NCI-H1105 treated with DMSO at 0.1 percent for 48 hours (cell line): ENCODE results near the gene C1orf198.

Experiments used
- DNase-seq: peaks from one replicate; lab custom pipeline; 2025; lab: John Stamatoyannopoulos, UW

The C1orf198 gene

GRCh38 chr1:230809256-230809990 lies 58.9 kb downstream of the C1orf198 start:
- no peak for DNase-seq

GRCh38 chr1:230808281-230808872 lies 59.9 kb downstream of the C1orf198 start:
- no peak for DNase-seq

DNA sequence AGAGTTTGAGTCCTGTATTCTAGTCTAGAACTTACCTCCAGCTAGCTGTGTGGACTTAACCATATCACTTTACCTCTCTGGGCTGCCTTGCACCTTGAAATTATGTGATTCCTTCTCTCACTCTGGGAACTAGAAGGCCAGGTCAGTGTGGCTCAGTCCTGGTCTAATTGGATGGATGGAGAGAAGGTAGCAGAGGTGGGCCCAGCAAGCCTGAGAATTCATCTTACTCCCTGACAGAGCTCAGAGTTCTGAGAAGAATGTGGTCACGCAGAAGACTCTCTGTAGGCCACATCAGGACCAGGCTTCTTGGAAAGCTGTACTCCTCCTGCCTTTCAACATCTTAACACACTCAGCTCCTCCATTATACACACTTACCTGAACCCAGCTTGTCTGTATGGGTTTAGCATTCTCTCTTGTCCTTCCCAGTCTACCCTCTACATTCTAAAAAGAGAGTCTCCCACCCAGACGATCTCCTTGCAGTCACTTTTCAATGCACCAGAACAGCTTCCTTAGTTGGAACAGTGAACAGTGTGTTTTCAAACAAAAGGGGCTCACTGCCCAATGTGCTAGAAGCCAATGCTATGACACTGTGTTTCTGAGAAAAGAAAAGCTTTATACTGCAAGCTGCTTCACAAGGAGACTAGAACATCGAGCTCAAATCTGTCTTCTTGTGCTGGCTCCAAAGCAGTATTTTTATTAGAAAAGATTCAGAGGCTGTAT lies 60.6 kb downstream of the C1orf198 start:
- DNase-seq, result no peak

DNA sequence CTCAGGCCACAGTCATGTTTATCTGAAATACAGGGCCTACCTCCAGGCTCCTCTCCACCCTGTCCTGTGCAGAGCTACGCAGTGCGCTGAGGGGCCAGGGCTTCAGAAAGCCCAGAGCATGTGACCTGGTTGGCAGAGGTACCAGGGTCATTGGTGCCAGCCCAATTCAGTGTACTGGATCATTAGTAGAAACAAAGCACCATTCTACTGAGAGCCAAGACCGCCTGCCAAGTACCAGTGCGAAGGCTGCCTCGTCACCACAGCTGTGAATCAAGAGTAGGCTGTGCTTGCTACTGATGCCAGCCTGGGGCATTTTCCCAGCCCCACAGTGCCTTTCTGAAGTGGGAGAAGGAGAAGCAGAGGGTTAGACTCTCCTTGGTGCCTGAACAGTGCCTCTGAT lies 61.3 kb downstream of the C1orf198 start:
- DNase-seq, result no peak

GRCh38 chr1:230806552-230806951 lies 61.8 kb downstream of the C1orf198 start:
- no peak for DNase-seq

GRCh38 chr1:230804396-230804795 lies 63.9 kb downstream of the C1orf198 start:
- no peak for DNase-seq

DNA sequence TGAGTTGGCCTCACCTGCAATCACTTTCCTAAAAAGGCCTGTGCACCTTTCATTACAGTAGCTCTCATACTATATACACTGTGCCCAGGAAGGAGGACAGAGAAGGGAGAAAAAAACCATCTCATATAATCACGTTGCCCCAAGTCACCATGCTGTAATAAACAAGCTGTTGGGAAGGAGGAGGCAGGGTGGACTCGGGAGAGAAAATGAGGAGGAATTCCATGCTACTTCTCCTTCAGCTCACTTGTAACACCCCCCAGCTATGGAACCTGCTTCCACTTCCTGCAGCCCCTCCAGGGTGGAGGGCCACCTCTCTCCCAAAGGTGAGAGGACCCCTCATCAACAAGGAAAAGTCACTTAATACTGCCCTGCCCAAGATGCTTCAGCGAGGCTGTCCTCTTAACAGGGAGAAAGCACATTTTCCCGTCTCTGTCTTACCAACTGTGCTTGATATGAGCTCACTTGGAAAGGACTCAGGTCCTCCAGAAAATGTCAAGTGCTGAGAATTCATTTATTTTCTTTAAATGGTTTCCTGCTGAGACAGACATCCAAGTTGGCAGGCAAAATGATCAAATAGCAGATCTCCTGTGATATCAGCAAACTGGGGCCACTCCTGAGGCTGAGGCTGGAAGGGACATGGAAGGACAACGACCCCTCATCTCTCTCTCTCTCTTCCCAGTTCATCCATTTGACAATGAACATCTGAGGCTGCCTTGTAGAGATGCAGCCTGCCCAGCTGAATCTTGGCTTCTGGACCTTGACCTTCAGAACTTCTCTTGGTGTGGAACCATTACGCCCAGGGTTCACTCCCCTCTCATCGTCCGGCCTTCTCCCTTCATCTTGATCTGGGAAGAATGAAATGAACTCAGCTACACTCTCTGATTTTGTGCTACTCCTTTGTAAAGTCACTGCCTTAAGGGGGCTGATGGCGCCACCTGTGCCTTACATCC lies 67.2 kb downstream of the C1orf198 start:
- DNase-seq, result no peak

DNA sequence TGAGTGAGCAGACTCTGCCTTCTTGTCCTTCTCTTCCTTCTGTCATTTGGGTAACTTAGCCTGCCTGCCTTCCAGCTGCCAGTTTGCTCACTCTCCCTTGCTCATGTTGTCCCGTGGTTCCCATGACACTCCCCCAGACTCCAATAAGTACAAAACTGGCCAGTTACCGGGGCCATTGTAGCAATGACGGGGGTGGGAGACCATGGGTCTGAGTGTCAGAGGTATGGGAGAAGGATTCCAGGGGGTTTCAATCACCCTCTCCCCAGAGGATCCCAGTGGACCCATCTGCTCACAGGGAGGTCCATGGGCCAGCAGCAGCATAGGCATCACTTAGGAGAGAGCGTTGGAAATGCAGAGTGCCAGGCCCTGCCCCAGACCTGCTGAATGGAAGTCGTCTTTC lies 69.8 kb downstream of the C1orf198 start:
- DNase-seq, result no peak

- no peak for DNase-seq
Measured at GRCh38 chr1:230797942-230798365, 70.4 kb downstream of the C1orf198 start.

DNA sequence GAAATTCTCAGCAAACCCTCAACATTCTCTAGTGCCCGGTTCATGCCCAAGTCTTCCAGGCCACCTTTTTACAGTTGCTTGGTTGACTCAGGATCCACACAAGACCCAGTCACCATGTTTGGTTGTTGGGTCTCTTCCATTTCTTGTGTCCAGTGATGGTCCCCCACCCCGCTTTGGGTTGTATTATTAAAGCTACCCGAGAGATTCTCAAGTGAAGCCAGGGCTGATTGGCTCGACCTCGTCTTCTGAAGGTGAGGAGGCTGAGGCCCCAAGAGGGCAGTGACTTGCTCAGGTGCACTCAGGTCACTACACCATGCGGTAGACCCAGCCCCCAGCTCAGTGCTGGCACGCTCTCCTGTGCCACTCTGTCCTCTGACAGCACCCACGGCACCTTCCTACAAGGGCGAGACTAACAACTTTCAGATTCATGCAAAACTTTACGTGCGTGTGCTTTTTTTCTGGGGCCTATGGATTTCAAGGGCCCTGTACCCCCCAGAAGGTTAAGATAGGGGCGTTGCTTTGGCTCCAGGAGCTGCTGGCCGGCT lies 70.9 kb downstream of the C1orf198 start:
- no peak for DNase-seq

DNA sequence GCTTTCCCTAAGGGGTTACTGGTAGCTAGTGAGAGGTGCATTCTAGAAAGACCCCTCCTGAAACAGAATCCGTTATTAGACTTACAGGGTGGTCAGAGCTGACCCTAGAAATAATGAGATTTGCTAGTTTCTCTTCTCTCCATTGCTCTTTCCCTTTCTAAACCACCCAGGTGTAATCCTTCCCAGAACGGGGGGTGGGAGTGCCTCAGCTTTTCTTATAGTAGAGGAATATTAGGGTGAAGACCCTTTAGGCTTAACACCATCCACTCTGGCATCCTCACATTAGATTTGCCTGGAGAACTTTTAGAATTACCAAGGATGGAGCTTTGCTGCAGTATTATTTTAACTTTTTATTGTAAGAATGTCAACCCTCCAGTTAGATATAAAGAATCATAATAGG lies 71.7 kb downstream of the C1orf198 start:
- no peak for DNase-seq

GRCh38 chr1:230794871-230795605 lies 73.3 kb downstream of the C1orf198 start:
- no peak for DNase-seq

DNA sequence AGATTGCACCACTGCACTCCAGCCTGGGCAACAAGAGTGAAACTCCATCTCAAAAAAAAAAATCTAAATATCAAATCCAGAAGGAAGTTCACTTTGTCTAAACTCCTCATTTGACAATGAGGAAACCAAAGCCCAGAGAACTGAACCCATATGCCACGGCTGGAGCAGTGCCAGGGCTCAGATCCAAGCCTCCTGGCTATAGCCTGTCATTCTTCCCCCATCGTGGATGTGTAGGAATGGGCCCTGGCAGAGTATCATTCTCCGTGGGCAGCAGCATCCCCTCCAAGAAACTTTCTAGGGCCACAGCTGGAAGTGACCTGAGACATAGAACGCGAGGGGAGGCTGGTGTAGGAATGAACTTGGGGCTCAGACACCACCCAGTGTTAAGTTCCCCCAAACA lies 73.9 kb downstream of the C1orf198 start:
- DNase-seq, result no peak

GRCh38 chr1:230793463-230793745 lies 74.9 kb downstream of the C1orf198 start:
- DNase-seq, result no peak

DNA sequence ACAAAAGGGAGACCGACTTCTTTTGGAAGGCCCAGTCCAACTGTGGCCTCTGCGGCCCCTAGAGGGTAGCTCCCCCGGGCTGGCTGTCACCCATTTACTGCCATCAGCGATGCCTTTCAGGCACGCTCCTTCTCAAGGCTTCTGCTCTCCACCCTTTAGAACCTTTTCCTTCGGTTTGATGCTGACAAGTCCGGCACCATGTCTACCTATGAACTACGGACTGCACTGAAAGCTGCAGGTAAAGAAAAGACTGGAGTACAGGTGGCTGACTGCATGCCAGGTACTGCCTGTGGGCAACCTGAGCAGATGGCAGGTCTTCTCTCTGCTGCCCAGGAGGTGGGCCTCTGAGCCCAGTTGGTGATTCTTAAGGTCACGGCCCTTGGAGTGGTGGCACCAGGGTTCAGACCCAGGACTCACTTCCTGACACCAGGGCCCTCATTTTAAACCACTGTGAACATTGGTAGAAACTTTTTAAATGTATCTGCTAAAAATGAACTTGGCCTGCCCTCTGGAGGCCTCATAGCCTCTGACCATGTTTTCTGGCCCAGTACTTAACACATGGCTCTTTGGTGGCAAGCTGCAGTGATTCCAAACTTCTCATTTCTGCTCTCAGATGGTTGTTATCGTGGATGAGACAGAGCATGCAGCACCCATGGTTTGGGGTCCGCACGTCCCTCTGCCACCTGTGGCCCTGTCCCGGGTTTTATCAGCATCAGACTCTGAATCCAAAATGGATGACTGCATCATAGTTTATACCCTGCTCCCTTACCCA lies 75.4 kb downstream of the C1orf198 start:
- no peak for DNase-seq

DNA sequence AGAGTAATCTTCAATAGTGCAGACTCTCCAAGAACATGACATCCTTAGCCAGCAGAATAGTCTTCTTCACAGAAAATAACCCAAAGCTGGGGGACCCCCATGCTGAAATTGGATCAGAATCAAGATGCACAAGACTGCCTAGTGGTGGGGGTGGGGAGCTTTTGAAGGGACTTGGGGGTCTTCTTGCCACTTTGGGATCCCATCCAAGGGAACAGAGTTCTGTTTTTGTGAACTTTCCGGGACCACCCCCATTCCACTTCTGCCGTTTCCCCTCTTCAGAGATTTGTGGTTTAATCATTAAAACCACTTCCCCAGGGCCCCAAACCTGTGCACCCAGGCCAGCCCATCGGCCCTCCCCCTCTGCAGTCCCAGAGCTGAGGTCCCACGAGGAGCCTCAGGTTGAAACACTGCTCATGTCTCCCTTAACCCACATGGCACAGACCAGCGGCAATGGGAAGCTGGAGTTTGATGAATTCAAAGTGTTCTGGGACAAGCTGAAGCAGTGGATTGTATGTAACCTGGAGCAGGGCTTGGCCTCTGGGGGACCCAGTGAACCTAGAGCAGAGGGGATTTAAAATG lies 76.2 kb downstream of the C1orf198 start:
- no peak for DNase-seq

DNA sequence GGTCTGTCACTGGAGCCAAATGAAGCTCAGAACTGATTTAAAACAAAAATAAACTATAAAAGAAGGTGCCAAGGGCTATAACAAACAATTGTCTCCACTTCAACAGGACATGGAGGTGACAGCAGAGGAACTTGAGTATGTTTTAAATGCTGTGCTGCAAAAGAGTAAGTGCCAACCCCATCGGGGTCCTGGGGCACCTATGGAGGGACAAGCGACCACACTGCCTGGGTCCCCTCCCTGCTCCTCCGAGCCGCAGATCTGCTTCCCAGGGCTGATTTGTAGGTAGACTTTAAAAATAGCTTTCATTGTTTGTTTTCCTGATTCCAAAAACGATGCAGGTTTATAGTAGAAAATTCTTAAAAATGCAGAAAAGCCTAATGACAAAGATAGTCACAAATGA lies 78.3 kb downstream of the C1orf198 start:
- no peak for DNase-seq

GRCh38 chr1:230788561-230789275 lies 79.6 kb downstream of the C1orf198 start:
- no peak for DNase-seq

GRCh38 chr1:230787471-230787870 lies 80.8 kb downstream of the C1orf198 start:
- DNase-seq, result no peak
